Suppressor macrophage treated with lipopolysaccharide for 1 hour (primary cell): Measurements from ENCODE around the gene DHRS3.
A peak's percentile ranks its signal among the peaks of the same experiment; 100 is the strongest.
"Not testable (repeated sequence)": the region's sequence is repeated elsewhere in the genome, so short reads cannot be mapped to it uniquely, and the experiment has no call there.

Experiments used
- DNase-seq, 3 donors: peaks; one replicate each; pipeline ENCODE4 v3.0.0-alpha.2; 2020 to 2022

DHRS3 gene

GRCh38 chr1:12552111-12552888 lies 65.7 kb downstream of the DHRS3 start:
- DNase-seq, result no peak

- no peak for DNase-seq
These were observed 66.4 kb downstream of the DHRS3 start for GRCh38 chr1:12551584-12551983.

GRCh38 chr1:12549460-12550349 lies 68.3 kb downstream of the DHRS3 start:
- DNase-seq, result no peak

DNA sequence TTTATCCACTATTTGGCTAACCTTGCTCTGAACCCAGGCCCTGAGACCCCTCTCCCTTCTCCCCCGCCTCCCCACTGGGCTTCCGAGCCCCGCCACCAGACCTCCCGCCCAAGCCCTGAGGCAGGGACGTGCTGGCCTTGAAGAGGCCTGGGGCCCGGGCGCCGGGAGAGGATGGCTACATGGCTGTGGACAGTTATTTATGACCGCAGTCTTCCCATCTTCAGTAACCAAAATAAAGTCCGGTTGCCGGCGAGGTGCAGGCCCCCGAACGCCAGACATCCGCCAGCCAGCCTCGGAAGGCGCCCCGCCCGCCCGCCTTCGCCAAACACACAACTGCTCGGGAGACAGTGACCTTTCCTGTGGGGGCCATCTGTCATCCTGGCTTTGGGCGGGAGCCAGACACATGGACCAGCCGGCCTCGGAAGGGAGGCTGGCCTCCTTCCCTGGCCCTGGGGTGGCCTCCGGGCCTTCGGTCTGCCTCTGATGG lies 69.0 kb downstream of the DHRS3 start:
- DNase-seq, result no peak

DNA sequence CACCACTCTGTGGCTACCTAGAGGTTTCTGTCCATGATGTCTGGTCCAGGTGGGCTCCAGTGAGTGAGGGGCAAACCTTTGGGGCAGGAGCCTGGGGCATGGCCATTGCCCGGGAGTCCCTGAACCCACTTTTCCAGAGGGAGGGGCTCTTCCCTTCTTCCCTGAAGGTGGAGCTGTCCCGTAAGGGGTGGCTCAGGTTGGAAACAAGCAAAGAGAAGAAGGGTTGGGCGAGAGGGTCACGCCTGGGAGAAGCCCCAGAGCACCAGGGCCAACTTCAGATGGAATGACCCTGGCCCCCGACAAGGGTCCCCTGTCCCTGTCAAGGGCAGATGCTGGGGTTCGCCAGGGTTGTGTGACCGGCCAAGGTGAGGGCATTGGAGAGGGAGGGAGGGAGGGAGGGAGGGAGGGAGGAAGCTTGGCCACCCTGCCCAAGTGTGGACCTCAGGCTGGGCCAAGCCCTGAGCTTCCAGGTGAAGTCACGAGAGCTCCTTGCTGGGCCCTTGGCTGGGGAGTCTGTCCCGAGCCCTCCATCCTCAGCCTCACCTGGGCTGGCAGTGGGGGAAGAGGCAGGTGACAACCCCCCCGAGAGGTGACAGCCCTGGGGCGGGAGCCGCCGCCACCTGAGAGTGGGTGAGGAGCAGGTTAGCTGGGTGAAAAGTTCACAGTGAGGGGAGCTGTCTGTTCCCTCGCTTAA lies 69.6 kb downstream of the DHRS3 start:
- DNase-seq, result no peak

GRCh38 chr1:12547586-12548225 lies 70.3 kb downstream of the DHRS3 start:
- DNase-seq, result no peak

DNA sequence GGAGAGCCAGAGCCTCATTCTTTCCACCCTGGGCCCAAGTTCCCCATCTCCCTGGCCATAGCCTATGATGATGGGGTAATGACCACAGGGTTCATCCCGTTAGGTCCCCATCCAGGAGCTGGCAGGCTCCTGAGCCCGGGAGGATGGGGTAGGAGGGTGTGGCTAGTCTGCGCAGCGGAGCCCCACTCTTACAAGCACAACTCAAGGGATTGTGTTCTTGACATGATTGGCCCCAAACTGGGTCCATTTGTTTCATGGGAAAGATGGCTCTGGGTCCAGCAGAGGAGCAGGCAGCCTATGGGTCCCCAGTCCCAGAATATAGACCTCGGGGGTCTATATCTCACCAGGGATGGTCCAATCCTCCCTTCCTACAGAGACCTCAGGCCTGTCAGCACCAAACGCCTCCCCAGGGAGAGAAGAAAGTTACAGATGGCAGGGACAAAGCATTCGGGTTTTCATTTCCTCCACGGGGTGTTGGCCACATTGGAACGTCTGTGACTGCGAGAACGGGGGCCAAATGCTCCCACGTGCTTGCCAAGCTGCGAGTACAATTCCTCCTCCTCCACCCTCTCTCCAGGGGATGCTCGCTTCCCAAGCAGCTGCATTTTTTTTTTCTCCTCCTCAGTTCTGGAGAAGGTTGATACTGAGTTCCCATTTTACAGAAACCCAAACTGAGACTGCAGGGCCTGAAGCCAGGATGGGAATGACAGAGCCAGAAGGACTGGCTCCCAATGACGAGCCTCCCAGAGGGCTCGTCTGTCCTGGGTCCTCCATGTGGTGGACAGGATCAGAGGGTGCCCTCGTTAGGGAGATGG lies 71.0 kb downstream of the DHRS3 start:
- DNase-seq, result no peak

GRCh38 chr1:12544992-12545391 lies 73.0 kb downstream of the DHRS3 start:
- peak in 1 of 3 donors; percentile 34 for DNase-seq

DNA sequence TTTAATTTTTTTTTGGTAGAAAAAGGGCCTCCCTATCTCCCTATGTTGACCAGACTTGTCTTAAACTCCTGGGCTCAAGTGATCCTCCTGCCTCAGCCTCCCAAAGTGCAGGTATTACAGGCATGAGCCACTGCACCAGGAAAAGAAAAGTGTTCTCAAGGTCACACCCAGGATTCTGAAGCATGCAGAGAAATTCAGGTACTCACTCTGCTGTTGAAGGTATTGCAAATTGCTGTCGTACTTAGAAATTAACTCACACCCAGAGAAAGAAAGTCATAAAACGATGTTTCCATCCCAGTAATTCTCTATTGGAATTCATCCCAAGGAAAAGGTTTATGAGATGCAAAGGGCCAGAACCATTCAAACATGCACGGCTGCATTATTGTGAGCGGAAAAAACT lies 73.7 kb downstream of the DHRS3 start:
- DNase-seq, result no peak

DNA sequence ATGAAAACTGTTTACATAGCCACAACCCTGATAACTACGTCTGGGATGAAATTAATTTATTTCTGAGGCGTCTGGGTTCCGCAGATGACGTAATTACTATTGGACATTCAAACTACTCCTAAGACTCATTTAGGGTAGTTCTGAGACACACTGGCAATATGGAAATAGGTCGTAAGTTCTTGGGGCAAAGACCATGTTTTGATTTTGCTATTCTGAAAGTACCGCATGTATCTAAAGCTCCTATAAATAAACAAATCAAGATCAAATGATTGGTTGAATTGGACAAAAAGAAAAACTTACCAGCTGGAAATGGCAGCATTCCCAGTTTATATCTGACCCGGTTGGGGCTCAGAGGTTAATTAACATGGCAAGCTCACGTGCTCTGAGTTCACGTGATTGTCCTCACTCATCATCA lies 74.3 kb downstream of the DHRS3 start:
- no peak for DNase-seq

DNA sequence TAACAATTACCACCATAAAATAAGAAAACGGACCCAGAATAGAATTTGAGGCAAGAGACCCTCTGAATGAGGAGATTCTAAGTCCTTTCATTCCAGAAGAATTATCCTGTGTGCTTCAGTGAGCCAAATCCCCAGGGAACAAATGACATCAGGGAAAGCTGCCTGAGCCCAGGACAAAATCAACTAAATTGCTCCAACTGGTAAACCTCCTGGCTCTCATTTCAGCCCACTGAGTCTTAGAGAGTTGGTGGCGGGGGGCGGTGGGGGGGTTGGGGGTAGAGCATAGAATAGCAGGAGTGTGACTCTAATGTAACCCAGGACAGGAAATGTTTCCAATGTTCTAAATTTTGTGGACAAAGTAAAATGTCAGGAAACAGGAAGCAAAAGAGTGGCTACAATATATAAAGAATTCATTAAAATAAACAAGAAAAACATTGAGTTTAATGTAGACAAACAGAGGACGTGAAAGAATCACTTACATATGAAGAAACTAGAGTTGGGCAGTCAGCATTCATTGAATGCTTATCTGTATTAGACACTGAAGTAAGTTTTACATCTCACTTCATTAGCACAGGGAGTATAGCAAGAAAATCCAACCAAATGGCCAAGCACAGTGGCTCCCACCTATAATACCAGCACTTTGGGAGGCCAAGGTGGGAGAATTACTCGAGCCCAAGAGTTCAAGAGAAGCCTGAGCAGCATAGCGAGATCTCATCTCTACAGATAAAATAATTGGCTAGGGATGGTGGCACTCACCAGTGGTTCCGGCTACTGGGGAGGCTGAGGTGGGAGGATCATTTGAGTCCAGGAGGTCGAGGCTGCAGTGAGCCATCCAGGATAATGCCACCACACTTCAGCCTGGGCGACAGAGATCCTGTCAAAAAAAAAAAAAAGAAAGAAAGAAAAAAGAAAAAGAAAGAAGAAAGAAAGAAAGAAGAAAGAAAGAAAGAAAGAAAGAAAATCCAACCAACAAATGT lies 75.1 kb downstream of the DHRS3 start:
- no peak for DNase-seq

- no peak for DNase-seq
These were observed 75.9 kb downstream of the DHRS3 start for GRCh38 chr1:12542138-12542465.

GRCh38 chr1:12541274-12542137 lies 76.5 kb downstream of the DHRS3 start:
- DNase-seq, result peak in 1 of 3 donors; percentile 8

DNA sequence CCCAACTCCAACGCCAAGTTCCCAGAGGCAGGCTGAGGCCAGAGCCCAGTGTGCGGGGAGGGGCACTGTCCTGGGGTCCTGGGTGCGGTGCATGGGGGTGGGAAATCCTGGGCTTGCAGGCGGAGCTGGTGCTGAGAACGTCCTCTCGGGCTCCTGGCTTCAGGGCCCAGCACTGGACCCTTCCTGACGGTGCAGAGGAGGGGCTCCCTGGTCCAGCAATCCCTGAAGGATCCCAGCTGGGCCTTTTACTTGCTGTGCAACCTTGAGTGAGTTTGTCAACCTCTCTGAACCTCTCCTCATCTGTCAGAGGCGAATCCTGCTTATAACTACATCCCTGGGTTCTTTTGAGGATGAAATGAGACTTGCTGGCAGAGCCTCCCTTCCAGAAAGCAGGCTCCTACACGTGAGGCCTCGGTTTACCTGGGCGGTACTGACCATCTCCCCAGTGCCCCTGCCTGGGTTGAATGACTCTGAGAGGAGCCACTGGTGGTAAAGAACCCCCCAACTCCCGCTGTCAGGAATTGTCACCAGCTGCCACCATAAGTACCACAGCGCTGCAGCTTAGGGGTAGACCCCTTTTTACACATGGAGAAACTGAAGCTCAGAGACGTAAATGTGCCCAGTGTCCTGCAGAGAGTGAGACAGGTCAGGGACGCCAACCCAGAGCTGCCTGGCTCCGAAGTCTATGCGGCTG lies 77.3 kb downstream of the DHRS3 start:
- no peak for DNase-seq

DNA sequence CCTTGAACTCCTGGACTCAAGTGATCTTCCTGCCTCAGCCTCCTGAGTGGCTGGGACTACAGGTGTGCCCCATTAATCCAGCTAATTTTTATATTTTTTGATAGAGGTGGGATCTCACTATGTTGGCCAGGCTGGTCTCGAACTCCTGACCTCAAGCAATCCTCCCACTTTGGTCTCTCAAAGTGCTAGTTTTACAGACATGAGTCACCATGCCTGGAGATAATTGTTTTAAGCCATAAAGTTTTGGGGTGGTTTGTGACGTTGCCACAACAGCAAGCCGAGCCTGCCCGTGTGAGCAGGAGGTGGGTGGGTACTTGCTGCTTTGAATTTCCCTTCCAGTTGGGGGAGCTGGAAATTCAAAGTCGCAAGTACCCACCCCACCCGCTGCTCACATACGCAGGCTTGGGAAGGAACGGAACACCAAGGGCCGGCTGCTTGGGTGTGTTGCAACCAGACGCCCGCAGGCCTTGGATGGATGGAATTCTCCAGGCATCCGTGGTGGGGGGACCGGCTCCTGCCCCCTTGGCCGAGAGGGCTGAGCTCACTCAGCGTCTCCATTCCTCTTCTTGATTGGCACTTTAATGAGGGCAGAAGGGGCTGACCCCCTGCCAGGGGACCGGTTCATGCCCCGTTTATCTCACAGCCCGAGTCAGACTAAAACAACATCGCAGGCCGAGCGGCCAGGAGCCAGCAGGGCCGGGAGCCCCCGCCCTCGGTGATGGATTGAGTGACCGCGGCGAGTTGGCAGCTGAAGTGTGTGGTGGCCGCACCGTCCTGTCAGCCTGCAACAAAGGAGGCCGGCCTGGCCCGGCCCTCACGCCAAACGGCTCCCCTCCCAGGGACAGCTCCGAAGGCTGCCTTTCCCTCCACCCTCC lies 78.1 kb downstream of the DHRS3 start:
- DNase-seq, result peak in 2 of 3 donors; percentile 15 to 25

- no peak for DNase-seq
These were observed 78.7 kb downstream of the DHRS3 start for GRCh38 chr1:12539320-12539704.

- not testable (repeated sequence) for DNase-seq
These were observed 79.5 kb downstream of the DHRS3 start for GRCh38 chr1:12538536-12538935.

GRCh38 chr1:12537906-12538461 lies 80.0 kb downstream of the DHRS3 start:
- no peak for DNase-seq
